GM12878 (cell line): ENCODE results near the gene KRT81.

ENCODE experiments used
- CTCF ChIP-seq, 3 experiments: IDR thresholded peaks in 2 of 3; conservative IDR thresholded peaks in 1 of 3; 2 replicates each; pipeline ENCODE4 v1.5.1; 2011; ENCODE audit warnings: low read depth in 3 of 3, low read length in 3 of 3, mild to moderate bottlenecking in 3 of 3, control low read depth in 2 of 3, moderate library complexity in 2 of 3, inconsistent platforms in 1 of 3, mixed read lengths in 1 of 3; ENCODE audit not compliant: control insufficient read depth in 2 of 3, insufficient read depth in 1 of 3; ENCODE audit errors: extremely low read depth in 1 of 3
- EP300 ChIP-seq, 2 experiments: fragments of 150-350 bp in 1 of 2; IDR thresholded peaks; 2 replicates each; pipeline ENCODE4 v1.6.1; 2011 to 2012; ENCODE audit warnings: low read depth in 2 of 2, low read length in 2 of 2, borderline replicate concordance in 1 of 2, improper control_type of control experiment in 1 of 2, inconsistent platforms in 1 of 2; ENCODE audit not compliant: control insufficient read depth in 1 of 2
- GABPA ChIP-seq: IDR thresholded peaks from 2 replicates; pipeline ENCODE4 v1.6.1; 2014; ENCODE audit warnings: antibody characterized with exemption, low read depth, mild to moderate bottlenecking, inconsistent platforms
- PAX5 ChIP-seq: IDR thresholded peaks from 2 replicates; pipeline ENCODE4 v1.6.1; 2011; ENCODE audit warnings: low read depth, low read length, borderline replicate concordance
- POLR2AphosphoS5 ChIP-seq: IDR thresholded peaks from 2 replicates; pipeline ENCODE4 v1.6.1; 2011; ENCODE audit warnings: mild to moderate bottlenecking, low read length, inconsistent platforms
- SMARCA5 ChIP-seq: fragments of 450-650 bp; IDR thresholded peaks from 2 replicates; pipeline ENCODE4 v1.6.1; 2017; ENCODE audit warnings: mild to moderate bottlenecking
- SUPT20H ChIP-seq: IDR thresholded peaks from 2 replicates; pipeline ENCODE4 v1.6.1; 2011; ENCODE audit warnings: low read depth, mild to moderate bottlenecking, low read length, moderate library complexity, borderline replicate concordance; ENCODE audit not compliant: control insufficient read depth
- TF ChIP-seq, protein P1 (sequence below): IDR thresholded peaks from 2 replicates; pipeline ENCODE4 v1.6.1; 2012; ENCODE audit warnings: mild to moderate bottlenecking, low read depth, low read length

- no peak for TF ChIP-seq EP300 (IDR thresholded peaks at IDR 0.05; ENCODE audit: borderline replicate concordance in 1 of 2, control insufficient read depth in 1 of 2, low read depth in 2 of 2, low read length in 2 of 2)
- no peak for TF ChIP-seq PAX5
- TF ChIP-seq SUPT20H, result no peak
- TF ChIP-seq POLR2AphosphoS5, result no peak
- no peak for TF ChIP-seq GABPA
- TF ChIP-seq, protein P1, sequence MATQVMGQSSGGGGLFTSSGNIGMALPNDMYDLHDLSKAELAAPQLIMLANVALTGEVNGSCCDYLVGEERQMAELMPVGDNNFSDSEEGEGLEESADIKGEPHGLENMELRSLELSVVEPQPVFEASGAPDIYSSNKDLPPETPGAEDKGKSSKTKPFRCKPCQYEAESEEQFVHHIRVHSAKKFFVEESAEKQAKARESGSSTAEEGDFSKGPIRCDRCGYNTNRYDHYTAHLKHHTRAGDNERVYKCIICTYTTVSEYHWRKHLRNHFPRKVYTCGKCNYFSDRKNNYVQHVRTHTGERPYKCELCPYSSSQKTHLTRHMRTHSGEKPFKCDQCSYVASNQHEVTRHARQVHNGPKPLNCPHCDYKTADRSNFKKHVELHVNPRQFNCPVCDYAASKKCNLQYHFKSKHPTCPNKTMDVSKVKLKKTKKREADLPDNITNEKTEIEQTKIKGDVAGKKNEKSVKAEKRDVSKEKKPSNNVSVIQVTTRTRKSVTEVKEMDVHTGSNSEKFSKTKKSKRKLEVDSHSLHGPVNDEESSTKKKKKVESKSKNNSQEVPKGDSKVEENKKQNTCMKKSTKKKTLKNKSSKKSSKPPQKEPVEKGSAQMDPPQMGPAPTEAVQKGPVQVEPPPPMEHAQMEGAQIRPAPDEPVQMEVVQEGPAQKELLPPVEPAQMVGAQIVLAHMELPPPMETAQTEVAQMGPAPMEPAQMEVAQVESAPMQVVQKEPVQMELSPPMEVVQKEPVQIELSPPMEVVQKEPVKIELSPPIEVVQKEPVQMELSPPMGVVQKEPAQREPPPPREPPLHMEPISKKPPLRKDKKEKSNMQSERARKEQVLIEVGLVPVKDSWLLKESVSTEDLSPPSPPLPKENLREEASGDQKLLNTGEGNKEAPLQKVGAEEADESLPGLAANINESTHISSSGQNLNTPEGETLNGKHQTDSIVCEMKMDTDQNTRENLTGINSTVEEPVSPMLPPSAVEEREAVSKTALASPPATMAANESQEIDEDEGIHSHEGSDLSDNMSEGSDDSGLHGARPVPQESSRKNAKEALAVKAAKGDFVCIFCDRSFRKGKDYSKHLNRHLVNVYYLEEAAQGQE, result no peak
- TF ChIP-seq SMARCA5, result no peak
- no peak for TF ChIP-seq CTCF (IDR thresholded peaks at IDR 0.05 in 2 of 3, conservative IDR thresholded peaks at IDR 0.05 in 1 of 3; ENCODE audit: control insufficient read depth in 2 of 3, extremely low read depth in 1 of 3, insufficient read depth in 1 of 3, low read depth in 3 of 3, low read length in 3 of 3)
Observed at GRCh38 chr12:52324153-52324444, 32.8 kb upstream of the KRT81 start.
